HUES48 (cell line): ENCODE measurements around the gene BIVM.
"Not testable (repeated sequence)": the region's sequence is repeated elsewhere in the genome, so short reads cannot be mapped to it uniquely, and the experiment has no call there.

Experiments used
- H3K27ac ChIP-seq: one replicate; pipeline ENCODE4 v1.7.0; 2013; ENCODE audit warnings: low read depth, low read length, inconsistent platforms
- H3K27me3 ChIP-seq: 2 replicates; pipeline ENCODE4 v1.6.1; 2013; ENCODE audit warnings: mild to moderate bottlenecking, low read length; ENCODE audit not compliant: control insufficient read depth, insufficient read depth
- H3K36me3 ChIP-seq: 2 replicates; pipeline ENCODE4 v1.6.1; 2013; ENCODE audit warnings: low read length; ENCODE audit not compliant: control insufficient read depth, insufficient read depth
- H3K4me1 ChIP-seq: 2 replicates; pipeline ENCODE4 v1.6.1; 2013; ENCODE audit warnings: mild to moderate bottlenecking, low read length; ENCODE audit not compliant: control insufficient read depth, insufficient read depth
- H3K4me3 ChIP-seq: 2 replicates; pipeline ENCODE4 v1.5.1; 2013; ENCODE audit warnings: mild to moderate bottlenecking, low read depth, low read length
- H3K9ac ChIP-seq: 2 replicates; pipeline ENCODE4 v1.6.1; 2013; ENCODE audit warnings: mild to moderate bottlenecking, low read depth, low read length, moderate library complexity
- H3K9me3 ChIP-seq: 2 replicates; pipeline ENCODE4 v1.6.1; 2013; ENCODE audit warnings: low read length; ENCODE audit not compliant: control insufficient read depth, insufficient read depth

The BIVM gene

GRCh38 chr13:102772042-102772425, 26.9 kb upstream of the BIVM start:
- Histone ChIP-seq H3K27me3 (peaks cover 21% of the 10 kb centered on the region), H3K9me3 (no peaks in the 10 kb centered on the region), H3K4me3 (no peak overlapping the region), H3K4me1 (no peaks in the 10 kb centered on the region), H3K36me3 (peaks cover 3% of the 10 kb centered on the region; the same call in 1 of the 2 replicates), H3K9ac (no peak overlapping the region), H3K27ac (no peak overlapping the region)

GRCh38 chr13:102773441-102774213, 25.3 kb upstream of the BIVM start, which contains the start of gene TEX30:
Gene TEX30 (minus strand): TSS chr13:102773786. CDS start chr13:102770026, 3,760 bp downstream.
- Histone ChIP-seq H3K36me3 (no peaks in the 10 kb centered on the region), H3K4me1 (no peaks in the 10 kb centered on the region), H3K27me3 (peaks cover 21% of the 10 kb centered on the region), H3K4me3 (peak within 1 kb of the TSS; percentile 87), H3K27ac (peak within 1 kb of the TSS; percentile 28), H3K9ac (peak within 1 kb of the TSS; percentile 69), H3K9me3 (no peaks in the 10 kb centered on the region)

GRCh38 chr13:102774214-102774568, 24.7 kb upstream of the BIVM start:
- peaks cover 21% of the 10 kb centered on the region for H3K27me3 ChIP-seq
- no peak overlapping the region for H3K27ac ChIP-seq
- no peaks in the 10 kb centered on the region for H3K9me3 ChIP-seq
- peak overlapping the region; percentile 87; the same call in 1 of the 2 replicates for H3K4me3 ChIP-seq
- H3K9ac ChIP-seq: peak overlapping the region; percentile 69; the same call in 1 of the 2 replicates
- no peaks in the 10 kb centered on the region for H3K36me3 ChIP-seq
- no peaks in the 10 kb centered on the region for H3K4me1 ChIP-seq

- Histone ChIP-seq H3K27ac (no peak overlapping the region), H3K4me1 (no peaks in the 10 kb centered on the region), H3K27me3 (peaks cover 21% of the 10 kb centered on the region), H3K36me3 (no peaks in the 10 kb centered on the region), H3K9me3 (no peaks in the 10 kb centered on the region), H3K4me3 (no peak overlapping the region), H3K9ac (no peak overlapping the region)
Observed at GRCh38 chr13:102774591-102775520, 24.1 kb upstream of the BIVM start.

GRCh38 chr13:102776271-102776670, 22.6 kb upstream of the BIVM start:
- H3K4me1 ChIP-seq: no peaks in the 10 kb centered on the region
- H3K9me3 ChIP-seq: no peaks in the 10 kb centered on the region
- no peak overlapping the region for H3K27ac ChIP-seq
- H3K36me3 ChIP-seq: no peaks in the 10 kb centered on the region
- no peak overlapping the region for H3K4me3 ChIP-seq
- H3K27me3 ChIP-seq: peaks cover 21% of the 10 kb centered on the region
- H3K9ac ChIP-seq: no peak overlapping the region

GRCh38 chr13:102777736-102778135, 21.2 kb upstream of the BIVM start:
- Histone ChIP-seq H3K4me3 (no peak overlapping the region), H3K9me3 (peaks cover 7% of the 10 kb centered on the region; the same call in 1 of the 2 replicates)

GRCh38 chr13:102779436-102780159, 19.3 kb upstream of the BIVM start:
- Histone ChIP-seq H3K27ac (no peak overlapping the region), H3K27me3 (peaks cover 1% of the 10 kb centered on the region; the same call in 1 of the 2 replicates), H3K4me1 (no peaks in the 10 kb centered on the region), H3K9me3 (peaks cover 7% of the 10 kb centered on the region; the same call in 1 of the 2 replicates), H3K9ac (no peak overlapping the region), H3K4me3 (no peak overlapping the region), H3K36me3 (no peaks in the 10 kb centered on the region)

More at GRCh38 chr13:102777736-102778135, 21.2 kb upstream of the BIVM start:
- H3K27ac ChIP-seq: no peak overlapping the region
- no peaks in the 10 kb centered on the region for H3K4me1 ChIP-seq
- H3K36me3 ChIP-seq: no peaks in the 10 kb centered on the region
- peaks cover 15% of the 10 kb centered on the region for H3K27me3 ChIP-seq
- no peak overlapping the region for H3K9ac ChIP-seq

- not testable (repeated sequence) for H3K9me3 ChIP-seq, H3K4me3 ChIP-seq, H3K4me1 ChIP-seq, H3K9ac ChIP-seq, H3K27ac ChIP-seq, H3K27me3 ChIP-seq, H3K36me3 ChIP-seq
Observed at GRCh38 chr13:102780656-102781055, 18.3 kb upstream of the BIVM start.

- Histone ChIP-seq H3K4me1 (no peaks in the 10 kb centered on the region), H3K9me3 (peaks cover 7% of the 10 kb centered on the region; the same call in 1 of the 2 replicates), H3K4me3 (no peak overlapping the region), H3K27me3 (no peaks in the 10 kb centered on the region), H3K9ac (no peak overlapping the region), H3K36me3 (peaks cover 14% of the 10 kb centered on the region), H3K27ac (no peak overlapping the region)
Observed at GRCh38 chr13:102781591-102781990, 17.3 kb upstream of the BIVM start.

- H3K36me3 ChIP-seq: peaks cover 31% of the 10 kb centered on the region
- H3K27ac ChIP-seq: no peak overlapping the region
- H3K27me3 ChIP-seq: no peaks in the 10 kb centered on the region
- no peak overlapping the region for H3K9ac ChIP-seq
- H3K4me1 ChIP-seq: no peaks in the 10 kb centered on the region
- no peak overlapping the region for H3K4me3 ChIP-seq
- peaks cover 7% of the 10 kb centered on the region; the same call in 1 of the 2 replicates for H3K9me3 ChIP-seq
Observed at GRCh38 chr13:102784483-102784882, 14.4 kb upstream of the BIVM start.
